ENCODE measurements around the gene NDUFB8. TPM values are rescaled to one million over a fixed set of nuclear protein-coding genes. Genes with fewer than 3 reads are reported as not detected.
A peak's percentile ranks its signal among the peaks of the same experiment; 100 is the strongest.

The NDUFB8 gene
- total RNA-seq, 1 donor from 2014 or later = 119 TPM

DNA sequence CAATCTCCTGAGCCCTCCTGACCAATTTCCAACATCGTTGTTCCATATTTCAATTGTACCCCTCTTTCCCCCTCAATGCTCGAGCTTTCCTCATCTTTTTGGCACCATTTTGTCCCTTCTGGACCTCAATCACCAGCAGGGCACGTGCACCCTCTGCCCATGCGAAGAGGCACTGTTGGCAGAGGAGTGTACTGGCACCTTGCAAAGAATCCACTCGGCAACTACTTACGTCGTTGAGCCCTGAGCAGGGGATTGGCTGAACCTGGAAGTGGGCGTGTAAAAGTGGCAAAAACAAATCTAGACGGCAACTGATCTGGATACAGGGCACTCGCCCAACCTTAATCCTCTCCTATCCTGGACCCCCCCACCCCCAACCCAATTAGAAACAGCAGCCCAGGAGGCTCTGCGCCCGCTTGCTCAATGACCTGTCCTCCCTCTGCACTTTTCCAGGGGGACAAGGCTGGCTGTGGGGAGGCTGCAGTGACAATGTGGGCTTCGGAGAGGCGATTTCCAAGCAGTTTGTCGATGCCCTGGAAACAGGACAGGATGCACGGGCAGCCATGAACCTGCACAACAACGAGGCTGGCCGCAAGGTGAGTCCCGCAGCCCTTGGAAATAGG lies 48.1 kb downstream of the NDUFB8 start:
- Histone ChIP-seq H3K4me1 (peaks cover 16% of the 10 kb centered on the region), H3K36me3 (no peaks in the 10 kb centered on the region), H3K4me3 (peak overlapping the region; percentile 58), H3K27ac (no peak overlapping the region), H3K9me3 (no peaks in the 10 kb centered on the region), H3K27me3 (ENCODE audit: low read depth) (peaks cover 34% of the 10 kb centered on the region)
- intact Hi-C loops (cut with DNase I) = no loop called here
- TF ChIP-seq, protein P1, sequence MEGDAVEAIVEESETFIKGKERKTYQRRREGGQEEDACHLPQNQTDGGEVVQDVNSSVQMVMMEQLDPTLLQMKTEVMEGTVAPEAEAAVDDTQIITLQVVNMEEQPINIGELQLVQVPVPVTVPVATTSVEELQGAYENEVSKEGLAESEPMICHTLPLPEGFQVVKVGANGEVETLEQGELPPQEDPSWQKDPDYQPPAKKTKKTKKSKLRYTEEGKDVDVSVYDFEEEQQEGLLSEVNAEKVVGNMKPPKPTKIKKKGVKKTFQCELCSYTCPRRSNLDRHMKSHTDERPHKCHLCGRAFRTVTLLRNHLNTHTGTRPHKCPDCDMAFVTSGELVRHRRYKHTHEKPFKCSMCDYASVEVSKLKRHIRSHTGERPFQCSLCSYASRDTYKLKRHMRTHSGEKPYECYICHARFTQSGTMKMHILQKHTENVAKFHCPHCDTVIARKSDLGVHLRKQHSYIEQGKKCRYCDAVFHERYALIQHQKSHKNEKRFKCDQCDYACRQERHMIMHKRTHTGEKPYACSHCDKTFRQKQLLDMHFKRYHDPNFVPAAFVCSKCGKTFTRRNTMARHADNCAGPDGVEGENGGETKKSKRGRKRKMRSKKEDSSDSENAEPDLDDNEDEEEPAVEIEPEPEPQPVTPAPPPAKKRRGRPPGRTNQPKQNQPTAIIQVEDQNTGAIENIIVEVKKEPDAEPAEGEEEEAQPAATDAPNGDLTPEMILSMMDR (IDR thresholded peaks at IDR 0.05) = no peak
- peak; percentile 84 for DNase-seq
- ATAC-seq = peak; percentile 96 to 98

DNA sequence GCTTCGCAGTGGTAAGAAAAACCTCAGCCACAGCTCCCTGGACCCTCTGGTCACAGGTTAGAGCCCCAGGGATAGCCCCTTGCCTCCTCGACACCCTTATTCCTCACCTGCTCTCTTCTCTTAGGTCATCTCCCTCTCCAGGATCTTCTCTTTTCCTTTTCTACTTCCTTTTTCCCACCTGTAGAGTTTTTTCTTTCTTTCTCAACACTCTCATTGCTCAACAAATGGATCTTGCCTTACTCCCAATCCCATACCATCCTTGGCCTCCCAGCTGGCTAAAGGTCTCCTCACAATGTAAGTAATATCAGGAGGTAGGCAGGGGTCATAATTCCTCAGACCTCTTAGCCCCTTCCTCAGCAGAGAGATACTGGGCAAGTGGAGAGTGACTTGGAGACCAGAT lies 49.7 kb downstream of the NDUFB8 start:
- Histone ChIP-seq H3K9me3 (no peaks in the 10 kb centered on the region), H3K4me3 (no peak overlapping the region), H3K36me3 (no peaks in the 10 kb centered on the region), H3K27me3 (ENCODE audit: low read depth) (peaks cover 34% of the 10 kb centered on the region), H3K4me1 (peaks cover 16% of the 10 kb centered on the region), H3K27ac (no peak overlapping the region)
- ATAC-seq (no peak), DNase-seq (no peak)
- TF ChIP-seq, protein P1 (IDR thresholded peaks at IDR 0.05) = no peak
- intact Hi-C loops (cut with DNase I) = no loop called here

DNA sequence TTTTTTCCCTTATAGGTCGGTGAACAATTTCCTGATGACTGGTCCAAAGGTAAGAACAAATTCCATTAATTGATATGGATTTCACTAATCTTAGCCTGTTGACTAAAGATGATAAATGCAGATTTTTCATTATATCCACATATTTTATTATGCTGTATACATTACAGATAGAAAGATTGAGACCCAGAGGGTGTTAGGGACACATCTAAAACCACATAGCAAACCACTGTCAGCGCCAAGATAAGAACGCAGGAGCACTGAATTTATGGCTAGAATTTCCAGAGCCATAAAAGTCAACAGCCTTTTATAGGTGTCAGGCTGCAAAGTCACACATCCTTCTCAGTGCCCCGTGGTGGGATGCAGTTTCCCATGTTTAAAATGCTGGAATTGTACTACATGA lies 50.6 kb downstream of the NDUFB8 start:
- Histone ChIP-seq H3K27ac (no peak overlapping the region), H3K4me1 (peaks cover 16% of the 10 kb centered on the region), H3K27me3 (ENCODE audit: low read depth) (peaks cover 34% of the 10 kb centered on the region), H3K36me3 (no peaks in the 10 kb centered on the region), H3K4me3 (no peak overlapping the region), H3K9me3 (no peaks in the 10 kb centered on the region)
- TF ChIP-seq, protein P1 (IDR thresholded peaks at IDR 0.05) = no peak
- no peak for DNase-seq
- intact Hi-C loops (cut with DNase I) = no loop called here
- ATAC-seq = no peak

DNA sequence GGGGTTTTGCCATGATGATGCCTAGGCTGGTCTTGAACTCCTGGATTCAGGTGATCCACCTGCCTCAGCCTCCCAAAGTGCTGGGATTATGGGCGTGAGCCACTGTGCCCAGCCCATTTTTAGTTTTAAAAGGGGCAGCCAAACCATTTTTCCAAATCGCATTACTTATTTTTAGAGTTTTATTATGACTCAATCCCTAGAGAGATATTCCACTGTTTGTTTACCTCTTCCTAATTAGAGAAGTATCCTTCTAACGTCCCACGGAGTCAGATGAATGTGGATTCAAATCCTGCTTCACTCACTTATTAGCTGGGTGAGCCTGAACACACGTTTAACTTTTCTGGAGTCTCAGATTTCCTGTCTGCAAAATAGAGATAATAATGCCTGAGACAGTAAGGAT lies 51.7 kb downstream of the NDUFB8 start:
- Histone ChIP-seq H3K27me3 (ENCODE audit: low read depth) (peaks cover 32% of the 10 kb centered on the region), H3K9me3 (no peaks in the 10 kb centered on the region), H3K4me1 (peaks cover 14% of the 10 kb centered on the region), H3K4me3 (no peak overlapping the region), H3K36me3 (no peaks in the 10 kb centered on the region), H3K27ac (no peak overlapping the region)
- DNase-seq (no peak), ATAC-seq (no peak)
- intact Hi-C loops (cut with DNase I) = no loop called here
- TF ChIP-seq, protein P1 (IDR thresholded peaks at IDR 0.05) = no peak

Other genes with a start within 250 kb of the NDUFB8 start
- gene BLOC1S2, start 243.2 kb downstream of the NDUFB8 start, total RNA-seq = 45.4 TPM
- 3.4 TPM for gene PKD2L1, start 199.6 kb downstream of the NDUFB8 start, total RNA-seq
- gene SCD, start 182.6 kb downstream of the NDUFB8 start, total RNA-seq = 327 TPM
- gene WNT8B, start 66.9 kb downstream of the NDUFB8 start, total RNA-seq = 0.18 TPM
- gene SEC31B, start 10.0 kb downstream of the NDUFB8 start, total RNA-seq = 16.0 TPM
- 35.6 TPM for gene HIF1AN, start 6.1 kb upstream of the NDUFB8 start, total RNA-seq
- not detected for gene PAX2, start 215.7 kb upstream of the NDUFB8 start, total RNA-seq

All from lower lobe of right lung (tissue), 2 donors.